NAMALWA (cell line): ENCODE measurements around the gene ENDOU.
A peak's percentile ranks its signal among the peaks of the same experiment; 100 is the strongest.

ENCODE experiments used
- DNase-seq: peaks from one replicate; pipeline ENCODE4 v3.0.0-alpha.2; 2015; ENCODE audit warnings: low spot score

The ENDOU gene

DNA sequence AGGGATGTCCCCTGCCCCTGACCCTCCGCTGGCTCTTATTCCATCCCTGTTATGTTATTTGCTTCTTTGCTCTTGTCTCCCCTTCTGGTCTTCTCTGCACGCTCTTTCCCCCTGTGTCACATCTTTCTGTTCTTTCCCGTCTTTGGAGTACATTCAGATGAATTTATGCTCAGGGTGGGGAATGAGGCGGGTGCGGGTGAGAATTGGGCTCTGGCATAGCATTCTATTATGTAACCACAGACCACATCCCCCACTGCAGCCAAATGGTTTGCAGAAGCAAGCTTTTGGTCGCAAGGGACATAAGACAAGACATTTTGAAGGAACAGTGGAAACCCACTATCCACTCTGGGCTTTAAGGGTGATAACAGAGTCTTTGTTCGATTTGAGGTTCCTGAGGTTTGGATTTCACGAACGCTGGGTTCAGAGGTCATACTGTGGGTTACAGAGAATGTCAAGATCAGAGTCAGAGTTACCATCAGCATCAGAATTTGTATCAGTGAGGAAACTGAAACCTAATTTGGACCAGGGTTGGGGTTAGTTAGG lies 3.8 kb downstream of the ENDOU start:
- no peak for DNase-seq

DNA sequence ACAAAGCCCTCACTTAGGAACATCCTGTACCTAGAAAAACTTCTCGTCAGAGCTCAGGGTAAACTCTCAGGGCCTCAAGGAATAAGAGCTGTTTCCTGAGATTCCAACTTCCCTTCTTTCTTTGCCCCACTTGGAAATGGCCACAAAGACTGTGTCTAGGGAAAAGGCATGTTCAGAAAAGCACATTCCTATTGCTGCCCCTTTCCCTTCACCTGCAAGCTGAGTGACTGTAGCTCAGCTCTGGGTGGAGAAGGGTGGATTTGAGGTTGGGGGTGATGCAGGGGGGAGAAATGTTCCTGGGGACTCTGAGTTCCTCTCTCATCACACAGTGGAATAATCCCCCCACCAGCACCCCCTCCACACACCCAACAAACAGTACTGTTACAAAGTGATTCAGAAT lies 6.8 kb downstream of the ENDOU start:
- DNase-seq = no peak

DNA sequence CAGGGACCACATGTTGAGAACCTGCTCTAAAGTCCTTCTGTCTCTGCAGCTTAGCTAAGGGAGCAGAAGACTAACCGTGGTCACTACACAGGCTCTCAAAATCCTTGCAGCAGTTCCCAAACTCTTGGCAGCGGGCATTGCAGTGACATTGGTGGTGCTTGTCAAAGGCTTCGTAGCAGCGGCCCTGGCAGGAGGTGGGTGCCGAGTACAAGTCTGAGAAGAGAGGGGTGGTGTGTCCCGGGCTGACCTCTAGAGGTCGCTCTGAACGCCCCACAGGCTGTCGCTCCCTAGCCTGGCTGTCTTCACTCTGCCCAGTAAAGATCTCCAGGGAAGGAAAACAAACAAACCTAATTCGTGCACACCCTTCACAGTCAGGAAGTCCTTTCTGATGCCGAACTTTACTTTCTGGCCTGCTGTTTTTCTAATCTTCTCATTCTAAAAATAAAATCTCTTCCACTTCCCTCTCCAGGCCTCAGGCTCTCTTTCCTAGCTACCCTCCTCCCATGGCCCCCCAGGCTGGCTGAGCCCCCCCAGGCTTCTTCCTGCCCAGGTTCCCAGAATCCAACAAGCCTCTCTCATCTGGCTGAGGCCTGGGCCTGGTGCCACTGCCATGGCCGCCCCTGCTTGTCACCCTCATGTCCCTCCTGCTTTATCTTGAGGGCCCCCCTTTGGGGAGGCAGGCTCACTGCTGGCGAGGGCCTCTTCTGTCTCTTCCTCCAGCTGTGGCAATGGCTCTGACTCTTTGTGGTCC lies 7.7 kb downstream of the ENDOU start:
- peak; percentile 82 for DNase-seq

DNA sequence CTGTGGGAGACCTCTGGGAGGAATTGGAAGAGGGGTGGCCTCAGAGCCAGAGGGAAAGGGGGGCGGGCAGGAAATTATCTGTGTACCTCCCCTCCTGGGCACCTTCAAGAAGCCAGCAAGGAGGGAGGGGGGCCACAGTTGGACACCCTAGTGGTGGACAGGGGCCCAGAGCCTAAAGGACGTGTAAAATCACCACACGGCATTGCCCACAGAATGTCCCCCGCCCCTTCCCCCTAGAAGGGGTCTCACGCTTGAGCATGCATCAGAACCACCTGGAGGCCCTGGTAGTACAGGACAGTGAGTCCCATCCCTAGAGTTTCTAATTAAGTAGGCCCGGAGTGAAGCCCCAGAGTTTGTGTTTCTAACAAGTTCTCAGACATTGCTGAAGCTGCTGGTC lies 8.2 kb downstream of the ENDOU start:
- no peak for DNase-seq

DNA sequence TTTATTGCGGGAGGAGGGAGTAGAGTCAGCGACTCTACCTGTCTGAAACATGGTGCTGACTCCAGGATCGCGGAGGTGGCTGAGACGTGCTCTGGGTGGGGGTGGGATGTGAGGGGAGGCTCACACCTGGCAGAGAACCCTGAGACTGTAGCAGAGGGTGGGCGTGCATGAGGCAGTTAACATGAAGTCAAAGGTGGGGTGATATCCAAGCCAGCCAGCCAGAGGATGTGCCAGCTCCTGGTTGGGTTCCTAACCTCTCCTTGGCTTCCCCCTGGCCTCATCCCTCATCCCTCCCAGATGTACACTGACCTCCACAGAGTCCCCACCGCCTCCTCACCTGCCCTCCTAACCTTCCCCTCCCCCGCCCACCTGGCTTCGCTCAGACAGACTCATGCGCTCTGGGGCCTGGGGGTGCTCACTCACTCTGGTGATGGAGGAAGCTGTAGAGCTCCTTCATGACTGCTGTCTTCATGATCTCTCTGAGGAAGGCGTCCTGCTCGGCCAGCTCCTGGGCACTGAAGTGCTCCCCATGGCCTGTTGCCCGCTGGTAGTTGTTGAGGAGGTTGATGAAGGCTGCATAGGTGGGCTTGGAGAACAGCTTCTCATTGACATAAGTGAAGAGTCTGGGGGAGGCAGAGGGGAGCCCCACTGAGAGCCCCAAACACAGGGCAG lies 9.3 kb downstream of the ENDOU start:
- no peak for DNase-seq

DNA sequence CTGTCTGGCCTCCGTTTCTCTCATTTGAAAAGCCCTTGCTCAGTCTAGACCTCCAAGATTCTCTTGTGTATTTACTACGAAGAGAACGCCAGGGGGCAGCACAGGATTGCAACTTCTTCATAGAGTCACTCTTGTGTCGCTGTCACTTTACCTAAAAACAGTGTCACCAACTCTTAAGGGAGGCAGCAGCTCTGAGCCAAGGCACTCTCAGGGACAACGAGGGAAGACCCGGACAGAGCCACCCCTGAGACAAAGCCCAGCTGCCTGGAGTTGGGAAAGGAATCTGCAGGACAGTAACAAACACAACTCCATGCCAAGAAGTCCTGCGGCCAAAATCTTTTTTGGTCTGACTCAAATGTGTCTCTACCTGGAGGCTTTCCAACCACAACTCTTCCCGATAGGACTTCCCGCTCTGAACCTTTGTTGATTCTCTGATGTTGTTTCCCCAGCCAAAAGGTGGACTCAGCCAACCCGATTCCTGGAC lies 9.9 kb downstream of the ENDOU start:
- peak; percentile 93 for DNase-seq

DNA sequence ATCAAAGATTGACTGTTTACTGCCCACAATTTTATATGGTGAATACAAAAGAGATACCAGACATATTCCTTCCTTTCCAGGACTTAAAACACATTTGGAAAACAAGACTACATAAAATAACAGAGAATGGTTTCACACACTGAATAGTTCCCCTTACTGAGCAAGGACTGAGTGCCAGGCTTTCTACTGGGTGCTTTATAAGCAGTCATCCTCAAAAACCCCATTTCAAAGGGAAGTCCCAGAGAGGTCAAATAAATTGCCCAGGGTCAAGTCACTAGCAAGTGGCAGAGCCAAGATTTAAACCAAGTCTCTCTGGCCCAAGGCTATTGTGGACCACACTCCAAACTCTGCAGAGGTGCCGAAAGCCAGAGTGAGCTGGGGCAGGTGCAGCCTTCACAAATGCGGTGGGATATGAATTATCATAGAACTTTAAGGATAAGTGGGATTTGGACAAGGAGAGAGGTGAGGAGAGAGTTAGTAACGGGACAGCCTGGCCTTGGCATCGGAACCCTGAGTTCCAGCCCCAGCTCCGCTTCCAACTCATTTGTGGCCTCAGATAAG lies 10.4 kb downstream of the ENDOU start:
- DNase-seq = no peak

DNA sequence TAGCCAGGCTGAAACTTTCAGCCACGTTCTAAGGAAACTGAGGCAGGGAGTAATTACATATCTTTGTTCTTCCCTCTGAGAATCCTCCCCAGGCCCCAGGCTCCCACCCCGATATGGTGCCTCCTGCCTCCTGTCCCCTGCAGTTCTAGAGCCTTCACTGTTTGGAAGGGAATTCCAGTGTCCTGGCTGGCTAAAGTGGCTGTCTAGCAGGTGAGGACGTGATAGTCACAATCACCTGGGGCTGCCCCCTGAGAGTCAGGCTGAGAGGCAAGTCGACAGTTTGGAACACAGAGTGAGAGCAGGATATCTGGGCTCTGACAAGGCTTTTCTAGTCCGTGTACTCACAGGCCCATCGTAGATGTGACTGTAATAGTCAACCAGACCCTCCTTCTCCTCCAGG lies 13.1 kb downstream of the ENDOU start:
- no peak for DNase-seq

DNA sequence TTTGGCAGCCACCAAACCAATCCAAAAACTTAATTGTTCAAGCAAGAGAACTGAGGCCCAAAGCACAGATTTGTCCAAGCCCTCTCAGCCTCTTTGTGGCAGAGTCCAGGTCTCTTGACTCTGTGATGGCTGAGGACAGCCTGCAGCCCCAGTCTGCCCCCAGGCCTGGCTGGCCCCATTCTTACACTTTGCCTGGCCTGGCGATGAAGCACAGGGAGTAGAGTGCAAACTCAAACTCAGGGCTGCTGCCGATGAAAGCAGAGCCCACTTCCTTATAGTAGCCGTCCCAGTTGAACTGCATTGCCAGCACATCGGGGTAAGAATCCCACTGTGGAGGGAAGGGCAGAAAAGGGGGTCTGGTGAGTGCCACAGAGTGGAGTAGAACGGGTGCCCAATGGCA lies 13.8 kb downstream of the ENDOU start:
- DNase-seq = no peak

DNA sequence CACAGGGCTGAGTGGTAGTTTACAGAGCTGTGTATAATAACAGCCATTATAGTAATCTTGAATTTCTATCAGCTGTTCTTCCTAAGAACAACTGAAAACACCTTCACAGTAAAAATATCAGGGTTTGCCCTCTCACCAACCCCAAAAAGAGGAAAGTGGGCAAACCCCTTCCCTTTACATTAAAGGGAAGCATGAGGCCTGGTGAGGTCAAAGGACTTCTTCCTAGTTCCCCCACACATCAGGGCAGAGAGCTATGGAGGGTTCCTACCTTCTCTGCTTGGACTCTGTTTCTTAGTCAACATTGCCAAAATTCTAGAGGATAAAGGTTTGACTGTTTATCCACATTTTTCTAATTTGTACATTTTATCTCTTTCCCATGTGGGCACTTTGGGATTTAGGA lies 15.0 kb downstream of the ENDOU start:
- no peak for DNase-seq

DNA sequence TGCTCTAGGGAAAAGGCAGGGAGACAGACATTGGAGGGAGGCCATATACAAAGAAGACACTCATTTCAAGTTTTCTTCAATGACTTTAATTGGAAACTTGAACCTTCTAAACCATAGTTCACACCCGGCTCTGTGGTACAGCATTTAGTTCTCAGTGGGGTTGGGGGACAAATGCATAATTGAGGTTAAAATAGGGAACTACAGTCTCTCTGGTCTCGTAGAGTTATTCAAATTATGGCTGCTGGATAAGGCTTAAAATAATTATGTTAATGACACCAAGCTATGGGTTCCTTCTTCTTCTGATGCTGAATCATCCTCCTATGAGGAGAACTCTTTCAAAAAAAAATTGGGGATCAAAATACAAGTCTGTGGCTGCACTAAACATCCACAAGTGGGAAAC lies 15.6 kb downstream of the ENDOU start:
- DNase-seq = peak; percentile 42

DNA sequence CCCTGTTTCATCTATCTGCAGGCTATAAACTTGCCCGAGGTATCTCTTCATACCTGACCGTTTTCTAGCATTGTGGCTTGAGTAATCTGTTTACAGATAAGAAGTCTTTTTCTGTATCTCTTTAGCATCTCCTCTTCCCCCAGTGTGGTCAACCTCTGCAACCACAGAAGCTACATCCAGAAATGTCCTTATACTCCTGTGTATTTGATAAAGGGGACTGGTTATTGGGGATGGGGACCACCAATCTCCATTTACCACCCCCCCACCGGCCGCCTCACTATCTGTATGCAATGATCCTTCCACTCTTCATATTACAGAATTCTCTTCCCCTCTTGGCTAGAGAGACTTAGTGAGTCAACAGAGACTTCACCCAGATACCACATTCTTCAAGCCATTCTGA lies 16.1 kb downstream of the ENDOU start:
- no peak for DNase-seq

DNA sequence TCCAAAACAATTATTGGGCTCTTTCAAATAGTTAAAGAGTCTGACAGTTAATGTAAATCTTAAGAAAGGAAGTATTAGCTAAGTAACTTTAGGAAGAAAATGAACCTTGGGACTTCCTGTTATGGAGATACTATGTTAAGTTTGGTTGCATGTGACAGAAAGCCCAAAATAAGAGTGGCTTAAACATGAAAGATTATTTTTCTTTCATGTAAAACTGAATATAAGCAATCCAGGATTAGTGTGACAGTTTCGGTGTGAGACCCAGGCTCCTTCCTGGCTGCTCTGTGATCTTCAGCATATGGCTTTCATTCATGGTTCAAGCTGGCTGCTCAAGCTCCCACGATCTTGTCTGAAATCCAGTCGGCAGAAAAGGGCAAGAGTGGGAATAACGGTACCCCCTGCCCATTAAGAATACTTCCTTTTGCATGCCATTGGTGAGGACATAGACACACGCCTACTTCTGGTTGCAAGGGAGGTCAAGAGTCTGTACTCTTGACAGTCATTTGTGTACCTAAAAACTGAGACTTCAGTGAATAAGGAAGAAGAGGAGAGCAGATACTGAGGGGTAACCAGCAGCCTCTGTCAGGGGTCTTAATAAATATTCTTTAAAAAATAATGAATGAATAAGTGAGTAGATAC lies 17.3 kb downstream of the ENDOU start:
- peak; percentile 25 for DNase-seq

DNA sequence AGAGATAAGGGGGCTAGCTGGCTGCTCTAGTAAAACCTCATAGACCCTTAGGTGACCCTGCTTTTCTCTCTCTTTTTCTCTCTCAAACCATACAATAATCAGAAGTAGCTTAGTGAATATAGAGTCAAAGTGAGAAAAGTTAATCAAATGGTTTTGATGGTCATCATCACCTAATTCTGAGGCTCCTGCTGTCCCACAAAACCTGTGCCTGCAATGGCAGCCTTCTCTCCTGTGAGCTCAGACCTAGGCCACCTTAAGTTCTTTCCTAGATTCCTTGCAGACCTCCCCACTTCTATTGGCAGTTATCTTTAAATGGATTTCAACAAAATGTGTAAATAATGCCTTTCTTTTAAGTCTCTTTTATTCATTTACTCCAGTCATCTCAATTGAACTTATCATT lies 17.9 kb downstream of the ENDOU start:
- DNase-seq = no peak

DNA sequence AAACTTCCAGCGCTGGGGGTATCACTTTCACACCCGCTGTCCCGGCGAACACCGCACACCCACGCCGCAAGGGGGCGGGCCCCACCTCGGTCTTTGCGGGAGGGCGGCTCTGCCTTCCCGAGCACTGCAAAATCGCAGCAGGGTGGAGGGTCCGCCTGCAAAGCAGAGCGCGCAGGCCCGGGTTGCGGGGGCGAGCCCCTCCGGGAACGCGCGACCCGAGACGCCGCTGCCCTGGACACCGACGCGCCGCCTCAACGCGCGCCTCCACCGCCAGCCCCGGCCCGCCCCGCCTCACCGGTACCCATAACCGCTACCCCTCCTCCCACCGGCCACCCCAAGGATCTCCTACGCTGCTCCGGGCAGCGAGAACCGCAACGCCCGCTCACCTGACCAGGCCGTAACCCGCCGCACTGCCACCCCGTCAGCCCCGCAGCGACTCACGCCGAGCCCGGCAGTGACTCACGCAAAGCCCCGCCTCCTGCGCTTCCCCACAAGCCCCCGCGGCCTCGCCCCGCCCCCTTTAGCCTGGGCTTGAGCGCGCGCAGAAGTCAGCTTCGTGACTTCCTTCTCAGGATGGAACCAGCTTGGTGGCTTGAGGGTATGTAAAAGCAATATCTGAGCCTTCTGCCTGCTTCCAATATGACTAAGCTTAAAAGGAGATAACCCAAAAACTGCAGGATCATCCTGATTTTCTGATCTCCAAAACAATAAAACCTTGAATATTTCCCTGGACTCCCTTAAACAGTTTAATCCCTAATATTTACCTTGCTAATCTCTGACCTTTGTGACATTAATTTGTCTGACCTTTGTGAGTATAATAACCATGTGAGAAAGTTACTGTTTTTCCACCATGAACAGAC lies 19.5 kb downstream of the ENDOU start, which contains the start of gene RPAP3:
RPAP3 (minus strand) TSS at position 465 of the 860 bp plus-strand sequence. CDS start 3,190 bp downstream, outside the sequence.
- DNase-seq = peak; percentile 96

DNA sequence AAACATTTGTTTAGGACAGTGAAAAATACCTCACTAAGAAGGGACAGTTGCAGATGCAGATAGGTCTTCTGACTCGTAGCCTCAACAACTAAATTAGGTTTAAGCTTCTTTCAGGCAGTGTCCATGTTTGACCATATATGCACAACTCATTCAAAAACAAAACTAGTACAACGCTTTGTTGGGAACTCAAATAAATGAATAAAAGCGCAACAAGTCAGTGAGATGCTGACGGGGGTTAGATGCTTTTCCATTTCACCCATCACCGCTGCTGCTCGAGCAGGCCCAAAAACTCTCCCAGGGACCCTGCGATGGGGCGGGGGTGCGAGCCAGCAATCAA lies 20.1 kb downstream of the ENDOU start:
- DNase-seq = no peak

DNA sequence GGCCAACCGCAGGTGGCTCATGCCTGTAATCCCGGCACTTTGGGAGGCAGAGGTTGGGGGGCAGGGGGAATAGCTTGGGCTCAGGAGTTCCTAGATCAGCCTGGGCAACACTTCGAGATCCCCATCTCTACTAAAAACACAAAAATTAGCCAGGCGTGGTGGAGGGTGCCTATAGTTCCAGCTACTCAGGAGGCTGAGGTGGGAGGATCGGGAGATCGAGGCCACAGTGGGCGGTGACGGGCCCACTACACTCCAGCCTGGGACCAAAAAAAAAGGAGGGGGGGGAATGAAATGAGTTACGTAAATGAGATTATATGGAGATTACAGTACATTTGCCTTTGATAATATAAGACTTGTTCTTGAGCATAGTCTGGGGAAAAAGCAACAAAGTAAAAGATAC lies 20.6 kb downstream of the ENDOU start:
- DNase-seq = no peak

DNA sequence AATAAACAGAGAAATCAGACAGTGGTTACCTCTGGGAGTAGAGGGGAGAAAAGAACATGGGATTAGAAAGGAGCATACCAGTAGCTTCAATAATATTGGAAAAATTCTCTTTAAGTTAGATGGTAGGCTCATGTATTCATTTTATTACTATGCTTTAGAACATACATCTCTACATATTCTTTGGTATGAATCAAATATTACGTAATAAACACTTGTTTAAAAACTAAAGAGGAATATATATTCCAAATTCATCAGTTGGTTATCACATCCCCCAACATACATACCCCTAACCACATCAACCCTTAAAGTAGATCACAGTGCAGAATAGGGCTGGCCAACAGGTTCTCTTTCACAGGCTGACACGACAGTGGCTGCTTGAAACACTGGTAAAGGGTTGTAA lies 25.0 kb downstream of the ENDOU start:
- DNase-seq = no peak

DNA sequence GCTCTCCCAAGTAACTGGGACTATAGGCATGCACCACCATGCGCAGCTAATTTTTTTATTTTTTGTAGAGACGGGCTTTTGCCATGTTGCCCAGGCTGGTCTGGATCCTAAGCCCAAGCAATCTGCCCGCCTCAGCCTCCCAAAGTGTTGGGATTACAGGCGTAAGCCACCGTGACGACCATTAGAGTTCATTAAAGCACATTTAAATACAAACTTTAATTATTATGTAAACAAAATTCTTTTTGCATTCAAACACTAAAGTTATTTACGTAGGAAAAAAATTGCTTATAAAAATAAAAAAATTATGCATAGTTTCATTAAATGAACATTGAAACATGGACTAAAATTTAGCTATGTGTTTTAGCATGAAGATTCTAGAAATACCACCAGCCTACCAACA lies 26.7 kb downstream of the ENDOU start:
- DNase-seq = no peak

DNA sequence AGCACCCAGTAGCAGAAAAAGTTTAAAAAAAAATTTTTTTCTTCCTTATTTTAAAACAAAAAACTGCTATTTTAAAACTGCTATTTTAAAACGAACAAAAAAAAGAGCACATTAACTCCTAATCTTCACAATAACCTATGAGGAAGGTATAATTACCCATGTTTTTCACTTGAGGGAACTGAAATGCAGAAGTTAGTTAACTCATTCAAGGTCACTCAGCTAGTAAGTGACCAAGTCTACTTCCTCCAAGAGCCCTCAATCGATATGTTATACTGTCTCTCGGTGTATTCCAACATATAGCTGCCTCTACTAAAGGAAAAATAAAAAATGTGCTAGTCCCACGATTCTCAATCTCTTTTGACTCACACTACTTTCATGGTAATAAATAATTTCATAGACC lies 27.2 kb downstream of the ENDOU start:
- no peak for DNase-seq

DNA sequence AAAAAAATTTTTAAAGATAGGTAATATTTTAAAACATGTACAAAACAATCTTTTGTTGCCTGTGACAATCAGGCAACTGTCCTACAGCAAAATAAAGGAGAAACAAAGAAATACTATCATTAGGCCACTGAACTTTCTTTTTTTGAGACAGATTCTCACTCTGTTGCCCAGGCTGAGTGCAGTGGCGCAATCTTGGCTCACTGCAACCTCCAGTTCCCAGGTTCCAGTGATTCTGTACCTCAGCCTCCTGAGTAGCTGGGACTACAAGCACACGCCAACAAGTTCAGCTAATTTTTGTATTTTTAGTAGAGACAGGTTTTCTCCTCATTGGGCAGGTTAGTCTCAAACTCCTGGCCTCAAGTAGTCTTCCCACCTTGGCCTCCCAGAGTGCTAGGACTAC lies 36.1 kb downstream of the ENDOU start:
- DNase-seq = no peak

DNA sequence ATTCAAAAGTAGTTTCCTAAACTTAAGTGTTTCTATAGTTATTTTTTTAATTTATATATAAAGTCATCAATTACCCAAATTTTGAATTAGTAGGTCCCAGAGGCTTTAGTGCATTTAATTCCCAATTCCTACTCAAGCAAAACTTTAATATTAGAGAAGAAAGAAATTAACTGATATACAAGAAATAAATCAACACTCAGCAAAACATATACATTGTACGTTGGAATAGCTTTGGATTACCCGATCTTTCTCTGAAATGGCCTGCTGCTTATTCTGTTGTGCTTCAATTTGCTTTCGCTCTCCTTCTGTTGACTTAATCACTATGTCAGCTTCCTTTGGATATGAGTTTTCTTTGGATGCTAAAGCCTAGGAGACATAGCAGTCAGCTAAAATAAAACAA lies 37.7 kb downstream of the ENDOU start:
- no peak for DNase-seq
